Chondrocyte (in vitro differentiated cells): ENCODE measurements around the gene KIF16B. TPM values are rescaled to one million over a fixed set of nuclear protein-coding genes. Genes with fewer than 3 reads are reported as not detected.

Source experiments
- DNase-seq: peaks from one replicate; pipeline ENCODE4 v3.0.0; 2021; ENCODE audit warnings: mixed read lengths, low spot score
- H3K27ac Mint-ChIP-seq: one replicate; pipeline ENCODE4 v1.8.0; 2021; ENCODE audit warnings: mild to moderate bottlenecking, moderate library complexity, mixed read lengths; ENCODE audit not compliant: unreplicated experiment
- H3K27me3 Mint-ChIP-seq: 2 replicates; pipeline ENCODE4 v1.8.0; 2021; ENCODE audit warnings: low read depth, mixed read lengths
- H3K36me3 Mint-ChIP-seq: 2 replicates; pipeline ENCODE4 v1.8.0; 2021; ENCODE audit warnings: low read depth, mixed read lengths
- H3K4me1 Mint-ChIP-seq: 2 replicates; pipeline ENCODE4 v1.8.0; 2021; ENCODE audit warnings: low read depth, mild to moderate bottlenecking, mixed read lengths
- H3K4me3 Mint-ChIP-seq: one replicate; pipeline ENCODE4 v1.8.0; 2021; ENCODE audit warnings: mild to moderate bottlenecking, moderate library complexity, mixed read lengths; ENCODE audit not compliant: unreplicated experiment
- H3K9me3 Mint-ChIP-seq: 2 replicates; pipeline ENCODE4 v1.8.0; 2021; ENCODE audit warnings: low read depth, mixed read lengths
- total RNA-seq: library from RNA; stranded (reverse); gene quantifications from 3 replicates; pipeline ENCODE4 v1.2.1, GENCODE V29; 2021
- TF ChIP-seq, protein P1 (sequence below): fragments of 200-600 bp; sonication (generic); IDR thresholded peaks from 2 replicates; pipeline ENCODE4 v1.5.0; 2021; ENCODE audit warnings: antibody characterized with exemption, mild to moderate bottlenecking, moderate library complexity

The KIF16B gene
- total RNA-seq, 1 donor from 2014 or later = 11.2 TPM

DNA sequence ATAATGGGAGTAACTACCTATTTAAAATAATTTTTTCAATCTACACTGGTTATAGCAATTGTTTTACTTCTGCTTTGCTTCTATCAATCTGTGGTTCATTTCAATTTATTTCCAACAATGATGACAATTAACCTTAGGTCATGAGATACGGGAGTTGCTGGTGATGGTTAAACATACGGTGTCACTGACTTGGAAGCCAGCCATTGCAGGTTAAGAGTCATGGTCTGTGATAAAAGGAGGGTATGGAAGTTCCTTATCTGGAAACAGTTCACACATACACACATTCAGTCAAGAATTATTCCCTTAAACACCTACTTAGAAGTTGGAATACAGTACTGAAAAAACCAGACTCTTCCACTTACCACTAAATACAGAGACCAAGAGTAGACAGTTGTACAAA, 180.0 kb downstream of the KIF16B start:
- H3K4me1 Mint-ChIP-seq = peaks cover 5% of the 10 kb centered on the region
- H3K36me3 Mint-ChIP-seq = peaks cover 7% of the 10 kb centered on the region
- no peaks in the 10 kb centered on the region for H3K27me3 Mint-ChIP-seq

DNA sequence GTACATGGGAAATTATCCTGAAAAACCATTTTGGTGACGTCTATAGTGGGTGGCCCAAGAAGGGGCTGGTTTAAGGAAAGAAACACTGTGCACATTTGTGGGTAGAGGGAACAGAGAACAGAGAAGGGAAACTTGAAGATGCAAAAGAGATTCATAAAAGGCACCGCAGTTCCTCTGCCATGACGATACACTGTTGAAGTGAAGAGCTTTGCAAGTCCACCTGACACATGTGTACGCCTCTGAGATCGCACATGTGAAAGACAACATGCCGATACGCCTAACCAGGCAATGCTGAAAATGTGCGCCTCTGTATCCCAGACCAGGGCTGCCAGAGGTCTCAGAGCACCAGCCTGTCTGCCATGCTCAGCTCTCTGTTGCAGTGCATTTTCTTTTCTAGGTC, 180.9 kb downstream of the KIF16B start:
- TF ChIP-seq, protein P1, sequence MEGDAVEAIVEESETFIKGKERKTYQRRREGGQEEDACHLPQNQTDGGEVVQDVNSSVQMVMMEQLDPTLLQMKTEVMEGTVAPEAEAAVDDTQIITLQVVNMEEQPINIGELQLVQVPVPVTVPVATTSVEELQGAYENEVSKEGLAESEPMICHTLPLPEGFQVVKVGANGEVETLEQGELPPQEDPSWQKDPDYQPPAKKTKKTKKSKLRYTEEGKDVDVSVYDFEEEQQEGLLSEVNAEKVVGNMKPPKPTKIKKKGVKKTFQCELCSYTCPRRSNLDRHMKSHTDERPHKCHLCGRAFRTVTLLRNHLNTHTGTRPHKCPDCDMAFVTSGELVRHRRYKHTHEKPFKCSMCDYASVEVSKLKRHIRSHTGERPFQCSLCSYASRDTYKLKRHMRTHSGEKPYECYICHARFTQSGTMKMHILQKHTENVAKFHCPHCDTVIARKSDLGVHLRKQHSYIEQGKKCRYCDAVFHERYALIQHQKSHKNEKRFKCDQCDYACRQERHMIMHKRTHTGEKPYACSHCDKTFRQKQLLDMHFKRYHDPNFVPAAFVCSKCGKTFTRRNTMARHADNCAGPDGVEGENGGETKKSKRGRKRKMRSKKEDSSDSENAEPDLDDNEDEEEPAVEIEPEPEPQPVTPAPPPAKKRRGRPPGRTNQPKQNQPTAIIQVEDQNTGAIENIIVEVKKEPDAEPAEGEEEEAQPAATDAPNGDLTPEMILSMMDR = no peak
- Mint-ChIP-seq H3K4me3 (no peak overlapping the region), H3K36me3 (peaks cover 7% of the 10 kb centered on the region), H3K4me1 (peaks cover under 1% of the 10 kb centered on the region), H3K9me3 (no peaks in the 10 kb centered on the region), H3K27me3 (no peaks in the 10 kb centered on the region), H3K27ac (no peak overlapping the region)
- DNase-seq = no peak

More for the DNA sequence above, 180.0 kb downstream of the KIF16B start:
- H3K9me3 Mint-ChIP-seq = no peaks in the 10 kb centered on the region
- TF ChIP-seq, protein P1 = no peak
- H3K4me3 Mint-ChIP-seq = no peak overlapping the region
- no peak for DNase-seq
- H3K27ac Mint-ChIP-seq = no peak overlapping the region

DNA sequence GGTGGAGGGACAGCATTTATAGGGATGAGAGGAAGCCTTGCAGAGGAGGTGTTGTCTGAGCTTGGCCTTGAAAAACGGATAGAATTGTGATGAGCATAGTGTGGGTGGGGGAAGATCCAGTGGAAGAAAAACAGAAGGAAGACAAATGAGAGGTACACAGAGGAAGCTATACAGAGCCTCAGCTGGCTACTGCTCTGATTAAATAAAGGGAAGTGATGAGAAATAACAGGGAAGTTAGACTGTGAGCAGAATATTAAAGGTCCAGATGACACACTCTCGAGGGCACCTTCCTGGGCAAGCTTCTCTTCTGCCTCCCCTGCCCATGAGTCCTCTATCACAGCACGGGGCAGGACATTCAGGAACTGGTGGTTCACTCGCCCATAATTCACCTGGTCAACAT, 182.3 kb downstream of the KIF16B start:
- Mint-ChIP-seq H3K36me3 (peaks cover 7% of the 10 kb centered on the region), H3K27me3 (no peaks in the 10 kb centered on the region), H3K4me3 (no peak overlapping the region), H3K27ac (no peak overlapping the region), H3K4me1 (no peaks in the 10 kb centered on the region), H3K9me3 (no peaks in the 10 kb centered on the region)
- TF ChIP-seq, protein P1 = no peak
- no peak for DNase-seq

DNA sequence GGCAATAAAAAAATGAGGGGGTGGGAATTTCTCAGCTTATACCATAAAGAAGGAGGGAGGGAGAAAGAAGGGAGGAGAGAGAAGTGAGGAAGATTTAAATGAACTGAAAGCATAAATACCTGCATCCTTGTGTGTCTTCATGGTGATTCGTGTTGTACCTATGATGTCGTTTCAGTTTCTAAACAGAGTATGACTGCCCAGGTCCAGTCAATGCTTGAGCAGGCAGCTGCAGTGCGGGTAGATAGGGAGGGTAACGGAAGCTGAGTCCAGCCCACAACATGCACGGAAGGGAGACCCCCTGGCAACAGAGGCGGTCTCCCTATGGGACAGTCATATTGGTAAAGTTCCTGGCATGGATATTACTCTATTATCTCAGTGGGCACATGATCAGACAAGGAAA, 184.5 kb downstream of the KIF16B start:
- no peak overlapping the region for H3K4me3 Mint-ChIP-seq
- no peak for DNase-seq
- TF ChIP-seq, protein P1 = no peak
- H3K36me3 Mint-ChIP-seq = peaks cover 12% of the 10 kb centered on the region
- H3K27me3 Mint-ChIP-seq = no peaks in the 10 kb centered on the region
- no peak overlapping the region for H3K27ac Mint-ChIP-seq
- no peaks in the 10 kb centered on the region for H3K9me3 Mint-ChIP-seq
- H3K4me1 Mint-ChIP-seq = no peaks in the 10 kb centered on the region

DNA sequence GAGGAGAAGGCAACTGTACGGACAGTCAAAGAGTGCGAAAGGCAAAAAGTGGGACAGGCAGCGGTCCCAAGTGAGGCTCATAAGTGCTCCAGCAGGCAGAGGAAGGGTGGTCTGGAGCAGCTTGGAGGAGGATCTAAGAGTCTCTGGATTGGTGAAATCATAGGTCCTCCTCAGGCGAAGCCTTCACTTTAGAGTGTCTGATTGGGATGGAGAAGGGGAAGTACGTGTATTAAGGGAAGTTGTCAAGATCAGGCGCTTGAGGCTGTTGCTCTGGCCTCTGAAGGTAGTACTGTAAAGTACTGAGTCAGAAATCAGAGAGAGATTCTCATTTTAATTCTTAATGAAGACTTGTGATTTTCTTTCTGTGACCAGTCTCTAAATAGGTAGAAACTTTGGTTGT, 185.6 kb downstream of the KIF16B start:
- Mint-ChIP-seq H3K27ac (no peak overlapping the region), H3K9me3 (no peaks in the 10 kb centered on the region), H3K4me1 (no peaks in the 10 kb centered on the region), H3K4me3 (no peak overlapping the region), H3K36me3 (peaks cover 11% of the 10 kb centered on the region), H3K27me3 (no peaks in the 10 kb centered on the region)
- TF ChIP-seq, protein P1 = no peak
- DNase-seq = no peak
